Activated CD8-positive, alpha-beta T cell treated with anti-CD3 and anti-CD28 coated beads, Interleukin-2, amount 10 ng/mL, durations not matched to agents 7 days and 5 days (primary cell): Measurements from ENCODE around the gene TPD52L1. TPM values are rescaled to one million over a fixed set of nuclear protein-coding genes. Genes with fewer than 3 reads are reported as not detected.

Experiments used
- ATAC-seq: fragments of 150-1000 bp; cut with Tn5 transposase; one replicate; pipeline ENCODE4 v1.10.0; 2021; ENCODE audit warnings: moderate library complexity
- CTCF ChIA-PET: fragments of 350-600 bp; sonication (Branson Sonifier 250); formaldehyde crosslinking; loops from one replicate; lab custom pipeline; 2021; ENCODE audit warnings: antibody characterized with exemption; lab: Charles Lee
- POLR2A ChIA-PET: fragments of 350-600 bp; sonication (Branson Sonifier 250); formaldehyde crosslinking; loops from one replicate; lab custom pipeline; 2021; ENCODE audit warnings: antibody characterized with exemption; lab: Charles Lee
- DNase-seq: peaks from one replicate; pipeline ENCODE4 v3.0.0-alpha.2; 2020
- H3K27ac Mint-ChIP-seq: one replicate; pipeline ENCODE4 v1.8.0; 2021; ENCODE audit warnings: mild to moderate bottlenecking, mixed read lengths
- H3K27me3 Mint-ChIP-seq: one replicate; pipeline ENCODE4 v1.8.0; 2021; ENCODE audit warnings: low read depth, mixed read lengths
- H3K36me3 Mint-ChIP-seq: one replicate; pipeline ENCODE4 v1.8.0; 2021; ENCODE audit warnings: low read depth, mixed read lengths
- H3K4me1 Mint-ChIP-seq: one replicate; pipeline ENCODE4 v1.8.0; 2021; ENCODE audit warnings: low read depth, mixed read lengths
- H3K4me3 Mint-ChIP-seq: one replicate; pipeline ENCODE4 v1.8.0; 2021; ENCODE audit warnings: mild to moderate bottlenecking, mixed read lengths
- H3K9me3 Mint-ChIP-seq: one replicate; pipeline ENCODE4 v1.8.0; 2022; ENCODE audit warnings: mixed read lengths; ENCODE audit not compliant: insufficient read depth
- total RNA-seq, 2 experiments: library from RNA; stranded (reverse); gene quantifications; one replicate each; pipeline ENCODE4 v1.2.3, GENCODE V29; 2021

TPD52L1 gene
- total RNA-seq, 2 experiments from 2014 or later = not detected

GRCh38 chr6:125285936-125286335 lies 132.4 kb downstream of the TPD52L1 start:
- ChIA-PET CTCF (no interaction called here), POLR2A (no interaction called here)
- DNase-seq (no peak), ATAC-seq (no peak)
- Mint-ChIP-seq H3K27ac (no peak overlapping the region), H3K4me3 (no peak overlapping the region), H3K27me3 (no peaks in the 10 kb centered on the region), H3K4me1 (peaks cover 9% of the 10 kb centered on the region), H3K9me3 (peaks cover 13% of the 10 kb centered on the region), H3K36me3 (peaks cover 84% of the 10 kb centered on the region)

GRCh38 chr6:125287718-125288117 lies 134.1 kb downstream of the TPD52L1 start:
- no peak for DNase-seq
- ChIA-PET CTCF (no interaction called here), POLR2A (no interaction called here)
- no peak overlapping the region for H3K4me3 Mint-ChIP-seq
- H3K27ac Mint-ChIP-seq = no peak overlapping the region
- H3K4me1 Mint-ChIP-seq = peaks cover 4% of the 10 kb centered on the region
- no peaks in the 10 kb centered on the region for H3K27me3 Mint-ChIP-seq
- H3K36me3 Mint-ChIP-seq = peaks cover 83% of the 10 kb centered on the region
- no peak for ATAC-seq
- H3K9me3 Mint-ChIP-seq = peaks cover 13% of the 10 kb centered on the region

- ChIA-PET CTCF (interaction anchor here (1.8 kb wide), 1 partner anchor 8 kb away, joined by 4 read pairs; the partner anchor contains the start of gene HDDC2), POLR2A (no interaction called here)
- no peak for DNase-seq
- H3K9me3 Mint-ChIP-seq = no peaks in the 10 kb centered on the region
- no peak for ATAC-seq
- no peak overlapping the region for H3K27ac Mint-ChIP-seq
- no peak overlapping the region for H3K4me3 Mint-ChIP-seq
- peaks cover 73% of the 10 kb centered on the region for H3K36me3 Mint-ChIP-seq
- no peaks in the 10 kb centered on the region for H3K27me3 Mint-ChIP-seq
- peaks cover 6% of the 10 kb centered on the region for H3K4me1 Mint-ChIP-seq
Measured at GRCh38 chr6:125293587-125293986, 140.0 kb downstream of the TPD52L1 start.

GRCh38 chr6:125294036-125294435 lies 140.5 kb downstream of the TPD52L1 start:
- Mint-ChIP-seq H3K9me3 (no peaks in the 10 kb centered on the region), H3K27me3 (no peaks in the 10 kb centered on the region), H3K4me3 (no peak overlapping the region), H3K36me3 (peaks cover 73% of the 10 kb centered on the region), H3K4me1 (peaks cover 7% of the 10 kb centered on the region), H3K27ac (no peak overlapping the region)
- ChIA-PET POLR2A (no interaction called here), CTCF (no interaction called here)
- ATAC-seq (no peak), DNase-seq (no peak)

GRCh38 chr6:125294925-125295324 lies 141.4 kb downstream of the TPD52L1 start:
- H3K27me3 Mint-ChIP-seq = no peaks in the 10 kb centered on the region
- ChIA-PET CTCF (no interaction called here), POLR2A (no interaction called here)
- no peak for DNase-seq
- H3K27ac Mint-ChIP-seq = no peak overlapping the region
- ATAC-seq = no peak
- H3K9me3 Mint-ChIP-seq = no peaks in the 10 kb centered on the region
- H3K36me3 Mint-ChIP-seq = peaks cover 77% of the 10 kb centered on the region
- H3K4me3 Mint-ChIP-seq = no peak overlapping the region
- H3K4me1 Mint-ChIP-seq = peaks cover 14% of the 10 kb centered on the region

GRCh38 chr6:125296471-125296870 lies 142.9 kb downstream of the TPD52L1 start:
- peaks cover 27% of the 10 kb centered on the region for H3K4me1 Mint-ChIP-seq
- H3K4me3 Mint-ChIP-seq = no peak overlapping the region
- peaks cover 70% of the 10 kb centered on the region for H3K36me3 Mint-ChIP-seq
- no peak overlapping the region for H3K27ac Mint-ChIP-seq
- ATAC-seq = no peak
- no peaks in the 10 kb centered on the region for H3K9me3 Mint-ChIP-seq
- POLR2A ChIA-PET = no interaction called here
- CTCF ChIA-PET = no interaction called here
- DNase-seq = no peak
- no peaks in the 10 kb centered on the region for H3K27me3 Mint-ChIP-seq

GRCh38 chr6:125299257-125299656 lies 145.7 kb downstream of the TPD52L1 start:
- Mint-ChIP-seq H3K27ac (peak overlapping the region; percentile 20), H3K4me1 (peaks cover 44% of the 10 kb centered on the region), H3K9me3 (no peaks in the 10 kb centered on the region), H3K27me3 (peaks cover 2% of the 10 kb centered on the region), H3K4me3 (no peak overlapping the region), H3K36me3 (peaks cover 51% of the 10 kb centered on the region)
- ATAC-seq (no peak), DNase-seq (no peak)
- ChIA-PET POLR2A (no interaction called here), CTCF (no interaction called here)

- ChIA-PET CTCF (interaction anchor here (1.1 to 2.4 kb wide), 5 partner anchors 8 to 686 kb away, joined by 3 to 18 read pairs (median 4); partner anchors contain the start of genes TPD52L1 and TRMT11), POLR2A (interaction anchor here (0.7 to 1.7 kb wide), 4 partner anchors 30 to 489 kb away, joined by 3 to 16 read pairs (median 6); partner anchors contain the start of gene NCOA7)
- no peak for DNase-seq
- H3K27ac Mint-ChIP-seq = peak overlapping the region; percentile 91
- peaks cover 44% of the 10 kb centered on the region for H3K4me1 Mint-ChIP-seq
- ATAC-seq = no peak
- peak overlapping the region; percentile 89 for H3K4me3 Mint-ChIP-seq
- peaks cover 36% of the 10 kb centered on the region for H3K36me3 Mint-ChIP-seq
- H3K9me3 Mint-ChIP-seq = no peaks in the 10 kb centered on the region
- H3K27me3 Mint-ChIP-seq = peaks cover 15% of the 10 kb centered on the region
Measured at GRCh38 chr6:125300992-125301434, 147.4 kb downstream of the TPD52L1 start.

GRCh38 chr6:125301435-125302391 lies 148.1 kb downstream of the TPD52L1 start, which contains the start of gene HDDC2:
Gene HDDC2, minus strand, starts transcription at chr6:125301967. Its CDS starts 35 bp downstream, at chr6:125301932.
- peak within 1 kb of the TSS; percentile 89 for H3K4me3 Mint-ChIP-seq
- CTCF ChIA-PET = interaction anchor here (0.9 to 2.4 kb wide), 7 partner anchors 9 to 685 kb away, joined by 3 to 18 read pairs (median 4); partner anchors contain the start of genes TPD52L1 and TRMT11
- H3K27ac Mint-ChIP-seq = peak within 1 kb of the TSS; percentile 91
- H3K4me1 Mint-ChIP-seq = peaks cover 44% of the 10 kb centered on the region
- ATAC-seq (peak; percentile 81), DNase-seq (peak; percentile 57)
- H3K36me3 Mint-ChIP-seq = peaks cover 30% of the 10 kb centered on the region
- no peaks in the 10 kb centered on the region for H3K9me3 Mint-ChIP-seq
- POLR2A ChIA-PET = interaction anchor here (0.7 to 1.7 kb wide), 4 partner anchors 29 to 488 kb away, joined by 3 to 16 read pairs (median 6); partner anchors contain the start of gene NCOA7
- peaks cover 21% of the 10 kb centered on the region for H3K27me3 Mint-ChIP-seq

- peak; percentile 32 for ATAC-seq
- POLR2A ChIA-PET = no interaction called here
- peak overlapping the region; percentile 89 for H3K27ac Mint-ChIP-seq
Measured at GRCh38 chr6:125302840-125303511, 149.4 kb downstream of the TPD52L1 start.

GRCh38 chr6:125303512-125303854 lies 149.9 kb downstream of the TPD52L1 start:
- no peak overlapping the region for H3K27ac Mint-ChIP-seq
- peaks cover 48% of the 10 kb centered on the region for H3K4me1 Mint-ChIP-seq
- POLR2A ChIA-PET = no interaction called here
- no peak for ATAC-seq
- no peak for DNase-seq
- H3K36me3 Mint-ChIP-seq = peaks cover 17% of the 10 kb centered on the region
- H3K4me3 Mint-ChIP-seq = no peak overlapping the region
- H3K9me3 Mint-ChIP-seq = no peaks in the 10 kb centered on the region
- peaks cover 28% of the 10 kb centered on the region for H3K27me3 Mint-ChIP-seq
- CTCF ChIA-PET = interaction anchor here (1.8 kb wide), 1 partner anchor 671 kb away, joined by 5 read pairs; no protein-coding TSS in a partner anchor

More at GRCh38 chr6:125302840-125303511, 149.4 kb downstream of the TPD52L1 start:
- peaks cover 46% of the 10 kb centered on the region for H3K4me1 Mint-ChIP-seq
- H3K4me3 Mint-ChIP-seq = peak overlapping the region; percentile 89
- DNase-seq = no peak
- H3K36me3 Mint-ChIP-seq = peaks cover 21% of the 10 kb centered on the region
- H3K9me3 Mint-ChIP-seq = no peaks in the 10 kb centered on the region
- CTCF ChIA-PET = interaction anchor here (1.8 to 2.4 kb wide), 2 partner anchors 8 to 671 kb away, joined by 5 to 18 read pairs; no protein-coding TSS in a partner anchor
- H3K27me3 Mint-ChIP-seq = peaks cover 24% of the 10 kb centered on the region
